Measurements from ENCODE around the gene ITLN2.
"Not testable (repeated sequence)": the region's sequence is repeated elsewhere in the genome, so short reads cannot be mapped to it uniquely, and the experiment has no call there.

ITLN2 gene

DNA sequence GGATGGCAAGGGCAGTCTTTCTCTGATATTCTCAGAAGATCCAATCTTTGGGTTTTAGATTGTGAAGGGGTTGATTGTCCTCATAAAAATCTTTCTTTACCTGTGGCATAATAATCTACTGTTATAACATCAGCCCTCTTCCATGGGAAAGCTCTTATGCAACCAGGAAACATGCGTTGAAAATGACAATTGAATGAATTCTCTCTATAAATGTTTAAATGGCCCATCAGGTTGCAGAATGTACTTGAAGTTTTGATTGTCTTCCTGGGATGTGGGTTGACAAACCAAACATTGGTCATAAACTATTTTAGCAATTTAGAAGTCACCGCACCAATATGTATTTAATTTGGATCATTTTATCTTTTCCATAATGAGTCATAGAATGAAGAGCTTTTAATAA lies 37.9 kb downstream of the ITLN2 start:
- H3K4me3 ChIP-seq (replicated peaks in 1 of 2; ENCODE audit: low read depth in 2 of 2, low read length in 2 of 2) = no peak overlapping the region
- TF ChIP-seq, protein P1, sequence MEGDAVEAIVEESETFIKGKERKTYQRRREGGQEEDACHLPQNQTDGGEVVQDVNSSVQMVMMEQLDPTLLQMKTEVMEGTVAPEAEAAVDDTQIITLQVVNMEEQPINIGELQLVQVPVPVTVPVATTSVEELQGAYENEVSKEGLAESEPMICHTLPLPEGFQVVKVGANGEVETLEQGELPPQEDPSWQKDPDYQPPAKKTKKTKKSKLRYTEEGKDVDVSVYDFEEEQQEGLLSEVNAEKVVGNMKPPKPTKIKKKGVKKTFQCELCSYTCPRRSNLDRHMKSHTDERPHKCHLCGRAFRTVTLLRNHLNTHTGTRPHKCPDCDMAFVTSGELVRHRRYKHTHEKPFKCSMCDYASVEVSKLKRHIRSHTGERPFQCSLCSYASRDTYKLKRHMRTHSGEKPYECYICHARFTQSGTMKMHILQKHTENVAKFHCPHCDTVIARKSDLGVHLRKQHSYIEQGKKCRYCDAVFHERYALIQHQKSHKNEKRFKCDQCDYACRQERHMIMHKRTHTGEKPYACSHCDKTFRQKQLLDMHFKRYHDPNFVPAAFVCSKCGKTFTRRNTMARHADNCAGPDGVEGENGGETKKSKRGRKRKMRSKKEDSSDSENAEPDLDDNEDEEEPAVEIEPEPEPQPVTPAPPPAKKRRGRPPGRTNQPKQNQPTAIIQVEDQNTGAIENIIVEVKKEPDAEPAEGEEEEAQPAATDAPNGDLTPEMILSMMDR (IDR thresholded peaks at IDR 0.05; ENCODE audit: low read depth, low read length) = no peak
- peak in 1 of 2 donors; percentile 10 for DNase-seq (ENCODE audit: low read depth in 2 of 2)

DNA sequence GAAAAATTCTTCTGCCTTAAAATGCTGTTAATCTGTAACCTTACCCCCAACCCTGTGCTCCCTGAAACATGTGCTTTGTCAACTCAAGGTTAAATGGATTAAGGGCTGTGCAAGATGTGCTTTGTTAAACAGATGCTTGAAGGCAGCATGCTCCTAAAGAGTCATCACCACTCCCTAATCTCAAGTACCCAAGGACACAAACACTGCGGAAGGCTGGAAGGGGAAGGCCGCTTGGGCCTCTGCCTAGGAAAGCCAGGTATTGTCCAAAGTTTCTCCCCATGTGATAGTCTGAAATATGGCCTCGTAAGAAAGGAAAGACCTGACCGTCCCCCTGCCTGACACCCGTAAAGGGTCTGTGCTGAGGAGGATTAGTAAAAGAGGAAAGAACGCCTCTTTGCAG lies 41.4 kb downstream of the ITLN2 start:
- DNase-seq (ENCODE audit: low read depth in 2 of 2); H3K4me3 ChIP-seq (replicated peaks in 1 of 2; ENCODE audit: low read depth in 2 of 2, low read length in 2 of 2): not testable (repeated sequence)

DNA sequence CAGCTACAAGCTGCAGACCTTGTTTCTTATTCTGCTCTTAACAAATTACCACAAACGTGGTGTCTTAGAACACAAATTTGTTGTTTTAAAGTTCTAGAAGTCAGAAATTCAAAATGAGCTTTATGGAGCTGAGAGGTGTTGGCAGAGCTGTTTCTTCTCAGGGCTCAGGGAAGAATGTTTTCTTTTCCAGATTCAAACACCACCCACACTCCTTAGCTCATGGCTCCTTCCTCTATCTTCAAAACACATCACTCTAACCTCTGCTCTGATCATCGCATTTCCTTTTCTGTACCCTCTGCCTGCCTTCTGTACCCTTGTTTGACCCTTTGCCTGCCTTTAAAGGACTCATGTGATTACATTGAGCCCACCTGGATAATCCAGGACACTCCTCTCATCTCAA lies 42.7 kb downstream of the ITLN2 start:
- no peak for DNase-seq (ENCODE audit: low read depth in 2 of 2)
- TF ChIP-seq, protein P1 (IDR thresholded peaks at IDR 0.05; ENCODE audit: low read depth, low read length) = no peak
- no peak overlapping the region for H3K4me3 ChIP-seq (replicated peaks in 1 of 2; ENCODE audit: low read depth in 2 of 2, low read length in 2 of 2)

DNA sequence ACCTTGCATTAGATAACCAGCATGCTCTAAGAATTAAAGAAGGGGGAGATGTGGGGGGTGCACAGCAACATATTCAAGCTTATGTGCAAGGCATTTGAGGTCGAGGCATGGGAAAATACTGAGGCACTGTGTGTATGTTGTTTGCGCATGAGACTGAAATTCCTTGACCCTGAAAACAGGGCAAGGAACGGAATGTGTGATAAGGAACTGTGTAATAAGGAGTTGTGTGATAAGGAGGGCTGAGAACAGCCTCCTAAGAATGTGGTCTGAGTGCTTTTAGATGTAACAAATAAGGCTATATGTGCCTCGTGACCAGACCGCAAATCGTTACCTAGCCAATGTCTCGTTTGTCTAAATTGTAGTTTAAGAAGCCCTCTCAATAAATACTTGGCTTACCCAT lies 43.2 kb downstream of the ITLN2 start:
- H3K4me3 ChIP-seq (replicated peaks in 1 of 2; ENCODE audit: low read depth in 2 of 2, low read length in 2 of 2) = no peak overlapping the region
- DNase-seq (ENCODE audit: low read depth in 2 of 2) = peak in 1 of 2 donors; percentile 98
- TF ChIP-seq, protein P1 (IDR thresholded peaks at IDR 0.05; ENCODE audit: low read depth, low read length) = no peak

DNA sequence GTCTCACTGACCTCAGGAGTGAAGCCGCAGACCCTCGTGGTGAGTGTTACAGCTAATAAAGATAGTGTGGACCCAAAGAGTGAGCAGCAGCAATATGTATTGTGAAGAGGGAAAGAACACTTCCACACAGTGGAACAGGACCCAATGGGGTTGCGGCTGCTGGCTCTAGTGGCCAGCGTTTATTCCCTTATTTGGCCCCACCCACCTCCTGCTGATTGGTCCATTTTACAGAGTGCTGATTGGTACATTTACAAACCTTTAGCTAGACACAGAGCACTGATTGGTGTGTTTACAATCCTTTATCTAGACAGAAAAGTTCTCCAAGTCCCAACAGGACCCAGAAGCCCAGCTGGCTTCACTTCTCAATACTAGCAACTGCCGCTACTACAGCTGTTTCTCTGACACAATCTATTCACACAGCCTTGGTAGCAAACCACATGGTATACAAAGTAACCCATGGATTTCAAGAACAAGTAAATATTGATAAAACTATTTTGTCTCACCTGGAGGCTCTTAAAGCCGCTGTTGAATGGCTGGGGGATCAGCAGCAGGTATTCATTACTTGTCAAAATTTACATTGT lies 44.3 kb downstream of the ITLN2 start:
- no peak overlapping the region for H3K4me3 ChIP-seq (replicated peaks in 1 of 2; ENCODE audit: low read depth in 2 of 2, low read length in 2 of 2)
- TF ChIP-seq, protein P1 (IDR thresholded peaks at IDR 0.05; ENCODE audit: low read depth, low read length) = no peak
- DNase-seq (ENCODE audit: low read depth in 2 of 2) = no peak

DNA sequence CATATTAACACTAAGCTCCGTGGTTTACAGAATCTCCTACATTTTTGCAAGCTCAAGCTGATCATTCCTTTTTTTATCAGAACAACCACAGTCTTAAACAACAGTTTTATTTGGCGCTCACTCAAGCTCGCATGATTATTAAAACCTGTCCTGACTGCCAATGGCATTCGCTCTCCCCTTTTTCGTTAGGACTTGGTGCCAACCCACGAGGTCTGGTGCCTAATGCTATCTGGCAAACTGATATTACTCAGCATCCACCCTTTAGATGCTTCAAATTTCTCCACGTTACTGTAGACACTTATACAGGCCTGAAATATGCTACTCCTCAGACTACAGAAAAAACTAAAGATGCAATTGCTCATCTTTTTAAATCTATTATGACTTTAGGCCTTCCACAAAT lies 46.6 kb downstream of the ITLN2 start:
- DNase-seq (ENCODE audit: low read depth in 2 of 2) = peak; percentile 1 to 96
- no peak overlapping the region for H3K4me3 ChIP-seq (replicated peaks in 1 of 2; ENCODE audit: low read depth in 2 of 2, low read length in 2 of 2)
- TF ChIP-seq, protein P1 (IDR thresholded peaks at IDR 0.05; ENCODE audit: low read depth, low read length) = no peak

DNA sequence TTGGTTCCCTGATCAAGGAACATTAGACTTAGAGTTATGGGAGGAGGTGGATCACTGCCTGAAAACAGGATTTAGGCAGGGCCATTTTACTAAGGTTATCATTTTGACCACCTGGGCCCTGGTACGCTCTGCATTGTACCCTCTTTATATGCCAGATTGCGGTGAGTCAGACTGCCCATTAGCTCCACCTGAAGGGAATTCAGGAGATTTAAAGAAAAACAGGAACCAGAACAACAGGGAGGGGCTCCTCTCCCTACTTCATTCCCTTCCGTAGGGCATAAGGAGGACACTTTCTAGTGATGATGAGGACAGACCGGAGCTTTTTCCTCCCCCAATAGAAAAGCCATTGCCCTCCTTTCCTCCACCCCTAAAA lies 49.0 kb downstream of the ITLN2 start:
- no peak for DNase-seq (ENCODE audit: low read depth in 2 of 2)
- H3K4me3 ChIP-seq (replicated peaks in 1 of 2; ENCODE audit: low read depth in 2 of 2, low read length in 2 of 2) = no peak overlapping the region
- TF ChIP-seq, protein P1 (IDR thresholded peaks at IDR 0.05; ENCODE audit: low read depth, low read length) = no peak
